T1000 (cell line): Measurements from ENCODE around the gene LPIN2.

ENCODE experiments used
- DNase-seq: peaks from one replicate; lab custom pipeline; 2025; ENCODE audit warnings: mixed read lengths; lab: John Stamatoyannopoulos, UW

The LPIN2 gene

DNA sequence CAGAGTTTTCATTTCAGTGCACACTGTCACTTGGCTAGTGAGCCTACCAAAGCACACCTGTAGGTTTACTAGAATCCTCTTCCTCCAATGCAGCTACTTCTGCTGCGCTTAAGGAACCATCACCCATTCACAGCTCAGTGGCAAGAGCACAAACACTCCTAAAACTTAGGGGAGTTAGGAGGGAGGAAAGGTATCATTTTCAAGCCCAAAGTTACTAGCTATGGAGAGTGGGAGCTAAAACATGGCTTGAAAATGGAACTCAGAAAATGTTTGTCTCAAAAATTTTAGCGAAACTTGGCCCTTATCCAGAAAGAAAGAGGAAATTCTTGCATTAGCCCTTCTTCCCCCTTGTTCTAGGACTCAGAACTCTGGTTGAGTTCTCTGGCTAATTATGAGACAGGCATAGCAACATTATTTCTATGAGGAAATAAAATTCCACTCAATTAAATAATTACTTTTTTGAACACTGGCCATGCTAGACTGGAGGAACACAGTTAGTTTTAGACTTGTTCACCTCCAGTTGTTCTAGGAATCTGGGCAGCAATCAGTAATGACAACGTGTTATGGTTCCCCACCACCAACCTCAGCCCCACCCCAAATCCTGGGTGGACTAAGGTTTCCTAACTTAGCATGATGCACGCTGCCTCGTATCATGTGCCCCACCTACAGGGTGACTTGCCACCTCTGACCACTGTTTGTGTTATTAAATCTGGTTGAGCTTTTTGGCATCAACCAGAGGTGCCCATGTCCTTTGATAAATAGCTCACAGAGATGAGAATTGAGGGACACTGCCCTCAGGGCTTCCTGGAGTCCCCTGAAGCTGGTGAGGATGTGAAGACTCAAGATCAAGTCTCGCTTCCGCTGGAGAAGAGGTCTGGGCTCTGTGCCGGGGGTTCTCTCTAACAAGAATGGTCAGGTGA, 32.8 kb downstream of the LPIN2 start:
- DNase-seq = no peak

DNA sequence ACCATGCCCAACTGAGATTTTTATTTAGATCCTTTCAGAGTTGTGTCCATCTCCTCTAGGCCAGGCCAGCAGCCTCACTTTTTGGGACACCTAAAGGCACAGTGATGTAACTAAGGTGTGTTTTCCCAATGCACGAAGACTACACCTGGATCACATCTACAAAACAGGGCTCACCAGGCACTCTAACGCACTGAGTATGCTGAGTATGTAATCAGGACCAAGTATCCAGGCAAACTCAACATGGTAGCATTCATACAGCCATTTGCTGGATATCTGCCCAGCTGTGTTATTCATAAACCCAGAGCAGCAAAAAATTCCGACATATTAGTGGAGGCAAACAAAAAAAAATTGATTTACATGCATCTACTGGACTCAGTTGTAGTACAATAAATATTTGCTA, 33.8 kb downstream of the LPIN2 start:
- no peak for DNase-seq

DNA sequence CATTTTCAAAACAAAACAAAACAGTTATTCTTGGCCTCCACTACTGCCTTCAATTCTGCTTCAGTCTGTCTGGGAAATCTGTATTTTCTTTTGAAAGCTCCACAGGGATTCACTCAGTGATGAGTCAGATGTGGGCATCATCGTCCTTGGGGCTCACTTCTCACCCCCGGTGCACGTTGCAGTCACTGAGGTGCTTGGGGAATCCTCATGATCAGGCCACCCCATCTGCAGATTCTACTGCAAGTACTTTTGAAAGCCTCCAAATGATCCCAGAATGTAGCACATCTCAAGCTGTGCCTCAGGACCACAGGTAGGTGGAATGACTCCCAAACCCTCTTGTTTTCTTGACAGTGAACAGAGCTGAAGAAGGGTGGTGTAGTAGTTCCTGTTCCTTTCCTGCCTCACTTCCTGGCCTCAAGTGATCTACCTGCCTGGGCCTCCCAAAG, 34.3 kb downstream of the LPIN2 start:
- peak; percentile 38 for DNase-seq

DNA sequence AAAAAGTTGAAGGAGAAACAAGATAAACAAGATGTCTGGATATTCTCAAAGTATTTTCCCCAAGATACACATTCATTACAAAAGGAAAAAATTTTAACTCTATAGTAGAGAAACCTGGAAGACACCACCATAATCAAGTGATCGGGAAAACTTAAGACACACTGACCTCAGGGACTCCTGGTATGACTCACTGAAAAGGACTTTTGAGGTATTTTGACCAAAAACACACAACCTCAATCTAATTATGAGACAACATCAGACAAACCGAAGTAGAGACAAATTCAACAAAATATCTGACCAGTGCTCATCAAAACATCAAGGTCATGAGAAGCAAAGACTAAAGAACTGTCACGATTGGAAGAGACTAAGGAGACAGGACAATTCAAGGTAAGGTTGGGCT, 34.7 kb downstream of the LPIN2 start:
- DNase-seq = no peak

DNA sequence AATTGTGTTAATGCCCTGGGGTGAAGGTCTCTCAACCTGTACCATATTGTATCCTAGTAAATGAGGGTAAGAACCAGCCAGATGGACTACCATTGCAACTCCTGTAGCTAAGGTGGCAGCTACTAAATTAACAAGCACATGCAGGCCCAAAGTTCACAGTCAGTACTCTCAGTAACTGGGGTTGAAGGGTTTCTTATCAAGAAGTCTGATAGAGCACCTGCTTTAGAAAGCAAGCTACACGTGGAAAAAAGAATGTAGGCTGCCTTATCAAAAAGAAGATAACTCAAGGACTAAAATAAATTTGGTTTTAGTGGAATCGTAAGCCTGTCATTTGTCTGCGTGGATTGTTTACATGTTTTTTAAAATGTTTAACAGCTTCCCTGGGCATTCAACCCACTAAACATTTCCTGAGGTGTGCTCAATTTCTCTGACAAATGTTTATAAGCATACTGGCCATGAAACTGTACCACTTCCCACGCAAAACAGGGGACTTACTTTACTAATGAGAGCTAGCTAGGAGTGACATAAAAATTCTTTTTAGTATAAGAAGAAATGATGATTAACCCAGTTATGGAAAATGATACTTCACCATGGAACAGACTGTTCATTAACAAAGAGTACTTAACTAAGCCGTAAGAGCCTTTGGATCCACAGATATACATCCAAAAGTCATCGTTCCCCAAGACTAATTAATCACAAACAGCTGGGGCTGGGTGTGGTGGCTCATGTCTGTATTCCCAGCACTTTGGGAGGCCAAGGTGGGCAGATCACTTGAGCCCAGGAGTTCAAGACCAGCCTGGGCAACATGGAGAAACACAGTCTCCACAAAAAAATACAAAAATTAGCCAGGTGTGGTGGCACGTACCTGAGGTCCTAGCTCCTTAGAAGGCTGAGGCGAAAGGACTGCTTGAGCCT, 36.5 kb downstream of the LPIN2 start:
- DNase-seq = no peak

DNA sequence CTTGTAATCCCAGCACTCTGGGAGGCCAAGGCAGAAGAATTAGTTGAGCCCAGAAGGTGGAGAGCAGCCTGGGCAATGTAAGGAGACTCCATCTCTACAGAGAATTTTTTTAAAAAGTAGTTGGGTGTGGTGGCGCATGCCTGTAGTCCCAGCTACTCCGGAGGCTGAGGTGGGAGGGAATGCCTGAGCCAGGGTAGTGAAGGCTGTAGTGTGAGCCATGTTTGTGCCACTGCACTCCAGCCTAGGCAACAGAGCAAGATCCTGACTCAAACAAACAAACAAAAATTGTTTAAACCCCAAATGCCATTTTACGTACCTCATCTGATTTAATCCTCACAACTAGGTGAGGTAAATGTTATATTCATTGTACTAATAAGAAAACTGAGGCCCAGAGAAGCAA, 38.2 kb downstream of the LPIN2 start:
- no peak for DNase-seq

DNA sequence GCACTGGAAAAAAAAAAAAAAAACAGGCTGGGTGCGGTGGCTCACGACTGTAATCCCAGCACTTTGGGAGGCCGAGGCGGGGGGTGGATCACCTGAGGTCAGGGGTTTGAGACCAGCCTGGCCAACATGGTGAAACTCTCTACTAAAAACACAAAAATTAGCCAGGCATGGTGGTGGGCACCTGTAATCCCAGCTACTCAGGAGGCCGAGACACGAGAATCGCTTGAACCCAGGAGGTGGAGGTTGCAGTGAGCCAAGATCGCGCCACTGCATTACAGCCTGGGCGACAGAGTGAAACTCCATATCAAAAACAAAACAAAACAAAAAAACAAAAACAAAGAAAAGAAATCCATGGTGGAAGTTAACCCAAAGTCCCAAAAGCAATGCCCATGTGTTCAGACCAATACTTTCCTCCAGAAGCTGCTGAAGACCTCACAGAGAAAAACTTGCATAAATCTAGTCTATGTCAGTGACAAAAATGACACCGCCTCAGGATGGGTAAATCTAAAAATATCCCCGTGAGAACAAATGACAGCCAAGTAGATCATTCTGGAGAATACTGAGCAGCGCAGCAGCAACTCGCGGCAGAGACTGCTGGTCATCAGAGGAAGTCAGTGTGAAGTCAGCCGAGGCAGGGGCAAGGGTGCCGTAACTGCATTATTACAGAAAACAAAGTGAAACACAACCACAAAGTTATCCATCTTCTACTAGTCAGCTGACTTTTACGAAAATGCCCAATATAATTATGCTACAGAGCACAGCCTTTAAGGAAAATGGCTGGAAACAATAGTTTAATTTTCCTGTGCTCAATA, 41.0 kb downstream of the LPIN2 start:
- no peak for DNase-seq

DNA sequence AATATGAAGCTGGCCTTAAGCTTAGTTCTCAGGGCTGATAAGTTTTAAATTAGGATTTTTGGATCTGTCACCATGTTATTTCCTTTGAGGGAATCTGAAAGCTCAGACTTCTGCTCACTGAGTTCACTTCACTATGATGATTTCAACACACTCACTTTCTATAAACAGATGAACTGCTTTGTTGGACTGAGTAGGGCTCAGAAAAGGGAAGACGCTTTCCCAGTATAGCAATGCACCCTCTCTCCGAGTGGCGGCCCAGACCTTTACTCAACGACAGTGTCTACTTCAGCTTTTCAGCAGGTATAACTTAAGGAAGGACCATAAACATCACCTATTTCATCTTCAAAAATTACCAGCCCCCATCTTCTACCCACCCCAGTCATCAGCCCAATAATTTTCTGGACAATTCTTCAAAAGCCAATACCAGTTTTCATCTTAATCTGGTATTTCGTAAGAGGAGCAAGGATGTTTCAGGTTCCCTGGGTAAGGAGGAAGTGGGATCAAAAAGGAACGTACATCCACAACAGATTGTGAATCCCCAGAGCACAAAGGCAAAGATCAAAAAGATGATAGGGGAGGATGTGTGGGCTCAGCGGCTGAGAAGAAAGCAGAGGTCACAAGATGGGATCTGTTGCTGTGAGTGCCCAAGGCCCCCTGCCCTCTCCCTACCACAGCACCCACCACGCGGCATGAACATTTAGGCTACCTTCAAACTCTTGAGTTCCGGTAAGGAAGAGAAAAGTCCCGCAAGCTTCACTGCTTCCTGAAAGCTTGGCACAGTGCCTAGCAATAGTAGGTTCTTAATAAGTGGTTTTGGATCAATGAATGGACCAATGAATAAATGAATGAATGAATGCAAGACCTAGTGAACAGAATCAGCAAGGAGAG, 41.9 kb downstream of the LPIN2 start:
- no peak for DNase-seq

DNA sequence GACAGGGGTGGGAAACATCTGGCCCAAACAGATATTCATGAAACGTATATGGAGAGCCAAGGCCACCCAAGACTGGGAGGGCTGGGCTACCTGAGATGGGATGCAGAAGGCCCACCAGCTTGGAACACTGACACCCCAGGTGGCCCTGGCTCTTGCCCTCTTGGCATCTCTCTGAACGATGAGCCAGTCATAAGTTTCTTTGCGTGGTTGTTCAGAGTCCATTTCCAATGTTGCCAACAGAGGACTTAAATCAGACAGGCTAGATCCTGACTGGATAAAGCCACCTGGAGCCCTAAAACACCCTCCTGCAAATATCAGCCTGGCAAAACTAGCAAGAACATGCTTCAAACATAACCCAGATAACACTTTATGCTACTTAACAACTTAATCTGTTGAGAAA, 42.6 kb downstream of the LPIN2 start:
- DNase-seq = no peak

DNA sequence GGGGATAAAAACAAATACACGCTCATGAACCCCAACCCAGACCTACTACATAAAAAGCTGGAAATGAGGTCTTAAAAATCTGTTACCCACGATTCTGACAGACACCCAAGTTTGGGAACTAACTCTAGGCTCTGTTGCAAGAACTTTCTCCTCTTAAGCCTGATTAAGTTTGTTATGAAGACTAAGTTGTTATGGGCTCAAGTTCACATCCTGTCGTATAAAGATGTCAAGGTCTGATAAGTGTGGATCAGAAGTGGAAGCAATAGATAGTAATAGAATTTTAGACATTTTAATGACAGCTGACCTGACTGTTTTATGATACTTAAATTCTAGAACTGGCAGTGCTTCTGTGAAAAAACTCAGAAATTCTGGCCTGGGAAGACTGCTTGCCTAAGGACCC, 43.2 kb downstream of the LPIN2 start:
- no peak for DNase-seq

DNA sequence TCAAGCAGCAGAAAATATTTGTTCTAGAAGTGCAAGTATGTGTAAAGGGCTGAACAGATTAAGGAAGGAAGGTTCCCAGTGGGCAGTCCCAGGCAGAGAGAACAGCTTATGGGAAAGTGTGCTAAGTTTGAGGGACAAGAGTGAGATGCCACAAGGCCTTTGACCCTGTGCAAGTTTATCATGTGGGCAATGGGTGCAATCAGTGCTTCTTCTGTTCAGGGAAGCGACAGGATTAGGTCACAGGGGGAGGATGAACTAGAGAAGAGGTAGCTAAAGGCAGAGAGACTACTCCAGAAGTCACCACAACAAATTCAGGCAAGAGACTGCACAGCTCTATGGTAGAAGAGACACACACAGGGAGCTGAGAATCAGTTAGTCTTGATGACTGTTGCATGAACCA, 44.3 kb downstream of the LPIN2 start:
- DNase-seq = no peak

DNA sequence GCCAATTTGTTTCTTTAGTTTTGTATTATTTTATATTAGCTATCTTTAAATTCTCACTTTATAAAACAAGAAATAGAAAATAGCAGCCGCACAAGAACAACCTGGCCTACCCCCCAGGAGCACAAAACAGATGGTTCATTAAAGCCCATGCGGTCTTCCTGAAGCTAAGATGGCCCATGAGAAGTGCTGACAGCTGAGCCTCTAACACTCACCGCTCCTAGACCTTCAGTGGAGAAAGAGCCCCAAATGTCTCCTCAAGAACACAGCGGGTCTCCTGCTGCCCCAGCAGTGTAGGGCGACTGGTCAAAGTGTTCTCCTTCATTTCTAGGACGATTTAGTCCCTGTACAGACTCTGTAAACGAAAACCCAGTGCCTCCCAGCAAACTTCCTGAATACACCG, 45.1 kb downstream of the LPIN2 start:
- no peak for DNase-seq

DNA sequence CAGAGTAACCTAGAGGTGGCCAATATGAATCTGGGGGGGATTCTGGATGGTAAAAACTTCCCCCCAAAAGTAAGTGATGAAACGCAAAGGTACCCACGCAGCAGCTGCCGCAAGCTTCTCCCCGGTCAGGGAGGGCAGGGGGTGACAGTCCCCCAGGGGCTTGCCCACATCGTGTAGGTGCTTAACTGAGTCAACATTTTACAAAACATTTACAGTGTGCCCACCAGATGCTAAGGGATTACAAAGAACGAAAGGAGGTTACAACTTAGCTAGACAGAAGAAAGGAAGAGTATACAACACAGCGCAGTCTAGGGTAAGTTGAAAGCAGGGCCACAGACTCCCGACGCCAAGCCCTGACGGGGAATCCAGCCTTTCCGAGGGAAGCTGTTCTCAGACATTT, 45.6 kb downstream of the LPIN2 start:
- DNase-seq = no peak

DNA sequence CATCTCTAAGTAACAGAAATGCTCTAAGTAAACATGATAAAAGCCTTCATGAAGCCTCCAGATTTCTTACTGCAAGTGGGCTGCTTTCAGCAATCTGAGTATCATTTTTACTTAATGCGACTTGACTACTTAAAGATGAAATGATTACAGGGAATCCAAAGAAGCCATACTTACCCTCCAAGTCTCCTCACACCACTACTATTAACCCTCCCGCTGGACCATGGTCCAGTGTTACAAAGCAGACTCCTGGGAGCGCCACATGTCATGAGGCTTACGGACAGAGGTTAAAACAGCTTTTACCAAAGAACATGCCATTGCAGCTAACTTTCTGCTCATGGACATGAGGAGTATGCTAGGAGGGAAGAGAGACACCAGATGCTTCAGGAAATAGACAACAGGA, 46.4 kb downstream of the LPIN2 start:
- DNase-seq = no peak

DNA sequence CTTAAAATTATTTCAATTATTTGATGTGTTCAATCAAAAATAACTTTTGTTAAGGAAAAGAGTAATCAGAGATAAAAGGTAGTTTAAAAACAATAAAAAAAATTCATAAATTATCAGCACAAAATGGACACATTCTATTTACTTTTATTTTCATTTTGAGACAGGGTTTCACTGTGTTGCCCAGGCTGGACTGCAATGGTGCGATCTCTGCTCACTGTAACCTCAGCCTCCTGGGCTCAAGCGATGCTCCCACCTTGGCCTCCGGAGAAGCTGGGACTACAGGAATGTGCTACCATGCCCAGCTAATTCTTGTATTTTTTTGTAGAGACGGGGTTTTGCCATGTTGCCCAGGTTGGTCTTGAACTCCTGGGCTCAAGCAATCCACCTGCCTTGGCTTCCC, 47.1 kb downstream of the LPIN2 start:
- DNase-seq = no peak

DNA sequence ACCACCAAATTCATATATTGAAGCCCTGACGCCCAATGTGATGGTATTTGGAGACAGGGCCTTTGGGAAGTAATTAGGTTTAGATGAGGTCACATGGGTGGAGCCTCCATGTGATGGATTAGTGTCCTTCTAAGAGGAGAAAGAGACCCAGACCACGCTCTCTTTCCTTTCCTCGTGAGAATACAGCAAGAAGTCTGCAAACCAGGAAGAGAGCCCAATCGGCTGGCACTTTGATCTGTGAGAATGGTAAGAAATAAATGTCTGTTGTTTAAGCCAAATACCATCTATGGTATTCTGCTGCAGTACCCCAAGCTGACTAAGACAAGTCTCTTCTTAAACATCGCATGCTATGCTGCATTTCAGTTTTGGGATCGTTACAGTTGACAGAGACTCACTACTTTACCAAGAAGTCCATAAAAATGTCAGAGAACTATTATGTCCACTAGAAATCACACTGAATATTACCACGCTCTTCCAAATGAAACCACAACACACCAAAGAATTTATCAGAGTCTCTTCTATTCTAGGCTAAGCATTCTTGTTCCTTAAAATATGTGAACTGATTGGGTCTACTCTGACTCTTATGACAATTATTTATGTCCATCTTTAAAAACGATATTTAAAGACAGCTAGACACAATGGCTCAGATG, 48.5 kb downstream of the LPIN2 start:
- DNase-seq = no peak
